Left lung (tissue), 10 donors: ENCODE data around the gene TMEM178A. TPM values are rescaled to one million over a fixed set of nuclear protein-coding genes. Genes with fewer than 3 reads are reported as not detected.

Source experiments
- ATAC-seq: fragments of 200-7000 bp; cut with Tn5 transposase; one replicate; pipeline ENCODE4 v1.9.1; 2020; ENCODE audit warnings: moderate library complexity
- DNase-seq, 4 donors: peaks; one replicate each; pipeline ENCODE4 v3.0.0-alpha.2; 2013 to 2020
- H3K27ac ChIP-seq, 2 donors: fragments of 200-600 bp; sonication (generic) in 1 of 2; one replicate each; pipeline versions ENCODE4 v1.5.0 to v1.8.0; 2020 to 2021
- H3K27me3 ChIP-seq, 2 donors: fragments of 200-600 bp; sonication (generic) in 1 of 2; one replicate each; pipeline versions ENCODE4 v1.5.0 to v1.8.0; 2020 to 2021
- H3K36me3 ChIP-seq, 2 donors: fragments of 200-600 bp; sonication (generic) in 1 of 2; one replicate each; pipeline versions ENCODE4 v1.5.0 to v1.8.0; 2020 to 2021
- H3K4me1 ChIP-seq, 2 donors: fragments of 200-600 bp; one replicate each; pipeline ENCODE4 v1.8.0; 2021
- H3K4me3 ChIP-seq, 2 donors: fragments of 200-600 bp; sonication (generic) in 1 of 2; one replicate each; pipeline versions ENCODE4 v1.5.0 to v1.8.0; 2020 to 2021; ENCODE audit warnings: mild to moderate bottlenecking in 1 of 2
- H3K9me3 ChIP-seq, 2 donors: fragments of 200-600 bp; sonication (generic) in 1 of 2; one replicate each; pipeline versions ENCODE4 v1.5.0 to v1.8.0; 2020 to 2021
- intact Hi-C, 2 donors: fragments of 100-400 bp; cut with DNase I; formaldehyde crosslinking; loops; one replicate each; pipeline versions ENCODE4 v1.11.2 to v1.14.2; 2022
- polyA plus RNA-seq, 6 donors: library from polyadenylated mRNA; unstranded; fragments of 120-200 nt; gene quantifications; one replicate each; pipeline ENCODE4 v1.2.1, GENCODE V29; 2013; ENCODE audit not compliant: insufficient read length in 6 of 6
- total RNA-seq, 2 donors: library from RNA; stranded (reverse); fragmentation: NEBNext Ultra II Directional; extraction: Animal tissue kit (Norgen Biotek cat#: 25700); gene quantifications; one replicate each; pipeline ENCODE4 v1.2.1, GENCODE V29; 2021
- TF ChIP-seq, protein P1 (sequence below), 2 donors: fragments of 200-600 bp; sonication (generic) in 1 of 2; IDR thresholded peaks; one replicate each; pipeline versions ENCODE4 v1.5.0 to v1.8.0; 2021; ENCODE audit warnings: antibody characterized with exemption in 2 of 2
- donor health status: DM: no; HTN: yes; CAD: no.
- donor health status: DM: no; HTN: no; CAD: no.

TMEM178A gene
- total and polyA plus RNA-seq, 8 donors = 1.4 to 11.2 (median 9.6) TPM

DNA sequence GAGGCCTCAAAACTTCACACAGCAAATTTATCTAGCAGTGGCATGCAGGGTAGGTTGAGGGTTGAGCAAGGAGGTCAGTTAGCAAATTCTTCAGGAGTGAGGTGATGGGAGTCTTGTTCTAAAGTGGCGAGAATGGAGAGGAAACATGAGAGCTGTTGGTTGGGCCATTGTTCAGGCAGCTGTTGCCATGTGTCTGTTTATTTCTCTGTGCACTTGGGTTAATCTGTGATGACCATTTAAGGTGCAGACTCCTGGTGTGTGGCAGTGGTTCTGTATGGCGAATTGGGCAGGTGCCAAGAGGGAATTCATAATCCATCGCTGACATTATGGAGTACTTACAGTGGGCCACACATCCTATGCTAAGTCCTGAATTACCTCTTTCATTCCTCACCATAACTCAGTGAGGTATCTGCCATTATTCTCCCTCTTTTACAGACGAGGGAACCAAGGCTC is 30.4 kb downstream of the TMEM178A start:
- Histone ChIP-seq H3K4me3 (no peak overlapping the region), H3K36me3 (no peaks in the 10 kb centered on the region), H3K9me3 (peaks cover 0 to 7% of the 10 kb centered on the region in 2 donors), H3K4me1 (peaks cover 0 to 8% of the 10 kb centered on the region in 2 donors), H3K27me3 (no peaks in the 10 kb centered on the region), H3K27ac (no peak overlapping the region)
- ATAC-seq (peak; percentile 68), DNase-seq (peak in 1 of 4 donors; percentile 20)
- TF ChIP-seq, protein P1, sequence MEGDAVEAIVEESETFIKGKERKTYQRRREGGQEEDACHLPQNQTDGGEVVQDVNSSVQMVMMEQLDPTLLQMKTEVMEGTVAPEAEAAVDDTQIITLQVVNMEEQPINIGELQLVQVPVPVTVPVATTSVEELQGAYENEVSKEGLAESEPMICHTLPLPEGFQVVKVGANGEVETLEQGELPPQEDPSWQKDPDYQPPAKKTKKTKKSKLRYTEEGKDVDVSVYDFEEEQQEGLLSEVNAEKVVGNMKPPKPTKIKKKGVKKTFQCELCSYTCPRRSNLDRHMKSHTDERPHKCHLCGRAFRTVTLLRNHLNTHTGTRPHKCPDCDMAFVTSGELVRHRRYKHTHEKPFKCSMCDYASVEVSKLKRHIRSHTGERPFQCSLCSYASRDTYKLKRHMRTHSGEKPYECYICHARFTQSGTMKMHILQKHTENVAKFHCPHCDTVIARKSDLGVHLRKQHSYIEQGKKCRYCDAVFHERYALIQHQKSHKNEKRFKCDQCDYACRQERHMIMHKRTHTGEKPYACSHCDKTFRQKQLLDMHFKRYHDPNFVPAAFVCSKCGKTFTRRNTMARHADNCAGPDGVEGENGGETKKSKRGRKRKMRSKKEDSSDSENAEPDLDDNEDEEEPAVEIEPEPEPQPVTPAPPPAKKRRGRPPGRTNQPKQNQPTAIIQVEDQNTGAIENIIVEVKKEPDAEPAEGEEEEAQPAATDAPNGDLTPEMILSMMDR (IDR thresholded peaks at IDR 0.05) = no peak
- intact Hi-C loops = loop anchor here in 1 of 2 donors (10.0 kb wide), 1 partner anchor 181 kb away; no protein-coding TSS in a partner anchor

DNA sequence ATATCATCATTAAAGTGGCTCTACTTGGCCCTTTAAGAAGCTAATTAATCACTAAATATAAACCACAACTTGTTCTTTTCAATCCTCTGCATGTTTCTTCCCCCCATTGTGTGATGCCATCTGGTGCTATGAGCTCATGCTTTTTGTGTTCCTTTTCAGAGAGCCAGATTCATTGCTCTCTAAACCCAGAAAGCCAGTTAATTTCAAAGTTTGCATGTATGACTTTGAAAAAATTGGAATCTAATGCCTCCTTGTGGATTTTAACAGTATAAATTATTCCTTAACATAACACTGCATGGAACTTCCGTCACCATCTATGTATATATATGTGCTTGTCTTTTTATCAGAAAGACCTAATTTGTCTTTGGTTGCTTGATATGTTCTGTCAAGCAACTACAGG is 31.1 kb downstream of the TMEM178A start:
- Histone ChIP-seq H3K9me3 (peaks cover 0 to 14% of the 10 kb centered on the region in 2 donors), H3K27ac (no peak overlapping the region), H3K4me3 (no peak overlapping the region), H3K27me3 (no peaks in the 10 kb centered on the region), H3K36me3 (no peaks in the 10 kb centered on the region), H3K4me1 (peaks cover 0 to 8% of the 10 kb centered on the region in 2 donors)
- ATAC-seq = peak; percentile 75
- DNase-seq = peak in 2 of 4 donors; percentile 46 to 60
- TF ChIP-seq, protein P1 (IDR thresholded peaks at IDR 0.05) = peak in 1 of 2 donors; percentile 17
- intact Hi-C loops = loop anchor here in 1 of 2 donors (10.0 kb wide), 1 partner anchor 182 kb away; no protein-coding TSS in a partner anchor

DNA sequence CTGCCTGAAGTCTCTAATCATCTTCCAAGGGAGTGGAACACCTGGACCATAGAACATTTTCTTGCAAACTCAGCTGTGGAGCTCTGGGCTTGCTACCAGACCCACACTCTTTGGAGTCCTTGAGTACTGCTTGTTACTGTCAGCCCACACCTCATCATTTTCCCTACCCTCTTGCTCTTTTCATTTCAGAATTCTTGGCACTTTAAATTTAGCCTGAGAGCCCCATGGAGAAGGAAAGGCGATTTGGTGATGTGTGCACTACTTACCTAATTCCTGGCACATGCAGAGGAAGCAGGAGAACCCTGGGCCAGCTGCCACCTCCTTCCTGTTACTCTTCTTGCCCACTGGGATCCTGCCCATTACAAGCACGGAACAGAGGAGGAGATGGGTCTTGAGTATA is 31.7 kb downstream of the TMEM178A start:
- intact Hi-C loops = loop anchor here in 1 of 2 donors (10.0 kb wide), 1 partner anchor 183 kb away; no protein-coding TSS in a partner anchor
- peak; percentile 40 for ATAC-seq
- Histone ChIP-seq H3K9me3 (peaks cover 0 to 19% of the 10 kb centered on the region in 2 donors), H3K4me3 (no peak overlapping the region), H3K27ac (no peak overlapping the region), H3K27me3 (no peaks in the 10 kb centered on the region), H3K36me3 (no peaks in the 10 kb centered on the region), H3K4me1 (peaks cover 0 to 8% of the 10 kb centered on the region in 2 donors)
- TF ChIP-seq, protein P1 (IDR thresholded peaks at IDR 0.05) = no peak
- peak in 2 of 4 donors; percentile 74 to 77 for DNase-seq

DNA sequence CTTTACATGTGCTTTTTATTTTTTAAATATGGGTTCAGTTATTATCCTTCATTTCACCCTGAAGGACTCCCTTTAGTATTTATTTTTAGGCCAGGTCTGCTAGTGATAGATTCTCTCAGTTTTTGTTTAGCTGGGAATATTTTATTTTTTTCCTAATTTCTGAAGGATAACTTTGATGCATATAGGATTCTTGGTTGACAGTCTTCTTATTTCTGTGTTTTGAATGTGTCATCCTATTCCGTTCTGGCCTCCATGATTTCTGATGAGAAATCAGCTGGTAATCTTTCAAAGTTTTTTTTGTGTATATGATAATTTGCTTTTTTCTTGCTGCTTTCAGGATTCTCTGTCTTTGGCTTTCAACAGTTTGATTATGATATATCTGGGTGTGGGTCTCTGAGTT is 35.4 kb downstream of the TMEM178A start:
- intact Hi-C loops = no loop called here
- H3K27ac ChIP-seq = no peak overlapping the region
- peaks cover 0 to 19% of the 10 kb centered on the region in 2 donors for H3K9me3 ChIP-seq
- H3K36me3 ChIP-seq = no peaks in the 10 kb centered on the region
- H3K27me3 ChIP-seq = no peaks in the 10 kb centered on the region
- ATAC-seq (no peak), DNase-seq (no peak)
- H3K4me1 ChIP-seq = peaks cover 0 to 8% of the 10 kb centered on the region in 2 donors
- TF ChIP-seq, protein P1 (IDR thresholded peaks at IDR 0.05) = no peak
- H3K4me3 ChIP-seq = no peak overlapping the region

DNA sequence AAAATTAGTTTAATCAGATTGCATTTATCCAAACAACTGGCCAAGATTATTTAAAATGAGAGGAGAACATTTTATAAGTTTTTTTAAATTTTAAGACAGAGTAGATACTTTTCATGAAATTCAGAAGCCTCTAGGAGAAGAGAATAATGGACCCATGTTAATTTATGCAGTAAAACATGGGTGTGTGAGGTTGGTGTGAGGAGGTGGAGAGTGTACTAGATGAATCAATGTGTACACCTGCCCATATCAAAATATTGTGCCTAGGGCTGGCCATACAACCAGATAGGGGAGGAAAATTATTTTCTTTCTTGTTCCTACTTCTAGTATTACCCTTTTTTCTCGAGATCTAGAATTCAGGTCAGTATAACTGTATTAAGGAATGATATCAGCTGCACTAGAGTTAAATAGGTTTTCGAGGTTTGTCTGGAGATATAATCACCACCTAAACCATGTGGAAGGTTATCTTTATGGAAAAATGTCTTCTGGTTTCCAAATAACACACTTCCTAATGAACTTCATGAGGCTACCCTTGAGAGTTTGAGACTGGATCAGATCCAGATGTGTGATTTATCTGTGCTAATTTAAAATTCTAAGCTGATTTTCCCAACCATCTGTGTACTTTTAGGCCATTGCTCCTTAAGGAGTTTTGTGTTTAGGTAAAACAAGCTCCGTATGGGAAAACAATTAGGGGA is 37.6 kb downstream of the TMEM178A start:
- no peaks in the 10 kb centered on the region for H3K4me1 ChIP-seq
- intact Hi-C loops = no loop called here

More for the DNA sequence above, 37.6 kb downstream of the TMEM178A start:
- TF ChIP-seq, protein P1 (IDR thresholded peaks at IDR 0.05) = no peak
- no peak for DNase-seq
- Histone ChIP-seq H3K36me3 (no peaks in the 10 kb centered on the region), H3K4me3 (no peak overlapping the region), H3K27ac (no peak overlapping the region), H3K27me3 (no peaks in the 10 kb centered on the region), H3K9me3 (peaks cover 0 to 19% of the 10 kb centered on the region in 2 donors)
- ATAC-seq = no peak
